Stimulated activated CD8-positive, alpha-beta memory T cell treated with anti-CD3 and anti-CD28 coated beads, Interleukin-15, amount 100 ng/mL, for 48 hours (primary cell): ENCODE measurements around the gene C1QL2.

Source experiments
- DNase-seq, 2 donors: peaks; one replicate each; pipeline ENCODE4 v3.0.0-alpha.2; 2020; ENCODE audit warnings: low read depth in 2 of 2

The C1QL2 gene

GRCh38 chr2:119179202-119179601 is 20.7 kb upstream of the C1QL2 start:
- no peak for DNase-seq

GRCh38 chr2:119178776-119179175 is 20.2 kb upstream of the C1QL2 start:
- DNase-seq: no peak

GRCh38 chr2:119177838-119178190 is 19.3 kb upstream of the C1QL2 start:
- DNase-seq: no peak

GRCh38 chr2:119177171-119177837 is 18.8 kb upstream of the C1QL2 start:
- DNase-seq: no peak

- DNase-seq: no peak
Measured at GRCh38 chr2:119175517-119175916, 17.0 kb upstream of the C1QL2 start.

- no peak for DNase-seq
Measured at GRCh38 chr2:119174993-119175347, 16.4 kb upstream of the C1QL2 start.

- DNase-seq: peak; percentile 9 to 35
Measured at GRCh38 chr2:119174216-119174992, 15.9 kb upstream of the C1QL2 start.

- no peak for DNase-seq
Measured at GRCh38 chr2:119173556-119174060, 15.1 kb upstream of the C1QL2 start.

- DNase-seq: no peak
Measured at GRCh38 chr2:119170504-119170903, 12.0 kb upstream of the C1QL2 start.

GRCh38 chr2:119169717-119170116 is 11.2 kb upstream of the C1QL2 start:
- DNase-seq: no peak

- DNase-seq: no peak
Measured at GRCh38 chr2:119160361-119160990, 1.9 kb upstream of the C1QL2 start.

GRCh38 chr2:119157850-119158511 is 570 bp downstream of the C1QL2 start:
- DNase-seq: no peak

GRCh38 chr2:119156891-119157773 is 1.4 kb downstream of the C1QL2 start:
- no peak for DNase-seq

- DNase-seq: no peak
Measured at GRCh38 chr2:119156105-119156890, 2.3 kb downstream of the C1QL2 start.

GRCh38 chr2:119155633-119156032 is 2.9 kb downstream of the C1QL2 start:
- DNase-seq: no peak

- DNase-seq: no peak
Measured at GRCh38 chr2:119154076-119154475, 4.5 kb downstream of the C1QL2 start.

- DNase-seq: no peak
Measured at GRCh38 chr2:119149611-119150010, 8.9 kb downstream of the C1QL2 start.

- DNase-seq: no peak
Measured at GRCh38 chr2:119147776-119148715, 10.5 kb downstream of the C1QL2 start.

- no peak for DNase-seq
Measured at GRCh38 chr2:119144806-119145205, 13.7 kb downstream of the C1QL2 start.
